Measurements from ENCODE around the gene ANKS1B. TPM values are rescaled to one million over a fixed set of nuclear protein-coding genes. Genes with fewer than 3 reads are reported as not detected.

Gene ANKS1B
- total RNA-seq, 1 donor from 2014 or later, result 9.6 TPM

Other genes with a start within 250 kb of the ANKS1B start
- 25.6 TPM for gene BLTP3B, start 157.9 kb upstream of the ANKS1B start, total RNA-seq
- gene ACTR6, start 215.9 kb upstream of the ANKS1B start, total RNA-seq, result 33.1 TPM

Measured in ureter (tissue), 1 donor.